Measurements from ENCODE around the gene ACBD6.

ACBD6 gene

GRCh38 chr1:180387413-180387812 is 115.0 kb downstream of the ACBD6 start:
- WGBS (ENCODE audit: insufficient coverage, insufficient read length): no CpG with 5 or more reads among the region's 1 CpG
- Histone ChIP-seq H3K27ac (ENCODE audit: low read length) (no peak overlapping the region), H3K36me3 (ENCODE audit: control insufficient read depth, insufficient read depth, low read length) (no peaks in the 10 kb centered on the region), H3K4me3 (ENCODE audit: low read length) (no peak overlapping the region), H3K27me3 (ENCODE audit: control insufficient read depth, insufficient read depth, low read length) (no peaks in the 10 kb centered on the region), H3K9me3 (ENCODE audit: control insufficient read depth, insufficient read depth, low read length) (no peaks in the 10 kb centered on the region), H3K4me1 (ENCODE audit: control insufficient read depth, insufficient read depth, low read length) (no peaks in the 10 kb centered on the region)
- no peak for DNase-seq (ENCODE audit: low read depth, low spot score)

GRCh38 chr1:180386745-180387367 is 115.5 kb downstream of the ACBD6 start:
- Histone ChIP-seq H3K27me3 (ENCODE audit: control insufficient read depth, insufficient read depth, low read length) (no peaks in the 10 kb centered on the region), H3K9me3 (ENCODE audit: control insufficient read depth, insufficient read depth, low read length) (no peaks in the 10 kb centered on the region), H3K27ac (ENCODE audit: low read length) (no peak overlapping the region), H3K36me3 (ENCODE audit: control insufficient read depth, insufficient read depth, low read length) (no peaks in the 10 kb centered on the region), H3K4me3 (ENCODE audit: low read length) (no peak overlapping the region), H3K4me1 (ENCODE audit: control insufficient read depth, insufficient read depth, low read length) (no peaks in the 10 kb centered on the region)
- no peak for DNase-seq (ENCODE audit: low read depth, low spot score)
- WGBS (ENCODE audit: insufficient coverage, insufficient read length): no CpG with 5 or more reads among the region's 4 CpGs

GRCh38 chr1:180385144-180385543 is 117.2 kb downstream of the ACBD6 start:
- Histone ChIP-seq H3K36me3 (ENCODE audit: control insufficient read depth, insufficient read depth, low read length) (no peaks in the 10 kb centered on the region), H3K9me3 (ENCODE audit: control insufficient read depth, insufficient read depth, low read length) (no peaks in the 10 kb centered on the region), H3K4me3 (ENCODE audit: low read length) (no peak overlapping the region), H3K27me3 (ENCODE audit: control insufficient read depth, insufficient read depth, low read length) (no peaks in the 10 kb centered on the region), H3K27ac (ENCODE audit: low read length) (no peak overlapping the region), H3K4me1 (ENCODE audit: control insufficient read depth, insufficient read depth, low read length) (no peaks in the 10 kb centered on the region)
- DNase-seq (ENCODE audit: low read depth, low spot score): no peak

- H3K4me1 ChIP-seq (ENCODE audit: control insufficient read depth, insufficient read depth, low read length): no peaks in the 10 kb centered on the region
- H3K36me3 ChIP-seq (ENCODE audit: control insufficient read depth, insufficient read depth, low read length): no peaks in the 10 kb centered on the region
- H3K27me3 ChIP-seq (ENCODE audit: control insufficient read depth, insufficient read depth, low read length): no peaks in the 10 kb centered on the region
- no peak for DNase-seq (ENCODE audit: low read depth, low spot score)
- no peak overlapping the region for H3K4me3 ChIP-seq (ENCODE audit: low read length)
- WGBS (ENCODE audit: insufficient coverage, insufficient read length): no CpG with 5 or more reads among the region's 3 CpGs
- H3K27ac ChIP-seq (ENCODE audit: low read length): no peak overlapping the region
- 0 out of 2 replicates have a peak, but pooled peaks cover 1% of the 10 kb centered on the region for H3K9me3 ChIP-seq (ENCODE audit: control insufficient read depth, insufficient read depth, low read length)
Measured at GRCh38 chr1:180384286-180385005, 117.9 kb downstream of the ACBD6 start.

GRCh38 chr1:180382326-180383115 is 119.9 kb downstream of the ACBD6 start:
- no peak for DNase-seq (ENCODE audit: low read depth, low spot score)
- Histone ChIP-seq H3K27me3 (ENCODE audit: control insufficient read depth, insufficient read depth, low read length) (no peaks in the 10 kb centered on the region), H3K27ac (ENCODE audit: low read length) (no peak overlapping the region), H3K36me3 (ENCODE audit: control insufficient read depth, insufficient read depth, low read length) (no peaks in the 10 kb centered on the region), H3K4me1 (ENCODE audit: control insufficient read depth, insufficient read depth, low read length) (no peaks in the 10 kb centered on the region), H3K4me3 (ENCODE audit: low read length) (no peak overlapping the region), H3K9me3 (ENCODE audit: control insufficient read depth, insufficient read depth, low read length) (0 out of 2 replicates have a peak, but pooled peaks cover 1% of the 10 kb centered on the region)
- no CpG with 5 or more reads among the region's 5 CpGs for WGBS (ENCODE audit: insufficient coverage, insufficient read length)

GRCh38 chr1:180381184-180381580 is 121.2 kb downstream of the ACBD6 start:
- Histone ChIP-seq H3K9me3 (ENCODE audit: control insufficient read depth, insufficient read depth, low read length) (0 out of 2 replicates have a peak, but pooled peaks cover 1% of the 10 kb centered on the region), H3K4me3 (ENCODE audit: low read length) (no peak overlapping the region), H3K27me3 (ENCODE audit: control insufficient read depth, insufficient read depth, low read length) (no peaks in the 10 kb centered on the region), H3K36me3 (ENCODE audit: control insufficient read depth, insufficient read depth, low read length) (no peaks in the 10 kb centered on the region), H3K4me1 (ENCODE audit: control insufficient read depth, insufficient read depth, low read length) (no peaks in the 10 kb centered on the region), H3K27ac (ENCODE audit: low read length) (no peak overlapping the region)
- no peak for DNase-seq (ENCODE audit: low read depth, low spot score)
- no CpG with 5 or more reads among the region's 4 CpGs for WGBS (ENCODE audit: insufficient coverage, insufficient read length)

GRCh38 chr1:180380259-180381183 is 121.9 kb downstream of the ACBD6 start:
- no peak overlapping the region for H3K27ac ChIP-seq (ENCODE audit: low read length)
- no peaks in the 10 kb centered on the region for H3K27me3 ChIP-seq (ENCODE audit: control insufficient read depth, insufficient read depth, low read length)
- no peaks in the 10 kb centered on the region for H3K36me3 ChIP-seq (ENCODE audit: control insufficient read depth, insufficient read depth, low read length)
- no CpG with 5 or more reads among the region's 3 CpGs for WGBS (ENCODE audit: insufficient coverage, insufficient read length)
- no peaks in the 10 kb centered on the region for H3K4me1 ChIP-seq (ENCODE audit: control insufficient read depth, insufficient read depth, low read length)
- 0 out of 2 replicates have a peak, but pooled peaks cover 1% of the 10 kb centered on the region for H3K9me3 ChIP-seq (ENCODE audit: control insufficient read depth, insufficient read depth, low read length)
- H3K4me3 ChIP-seq (ENCODE audit: low read length): no peak overlapping the region
- no peak for DNase-seq (ENCODE audit: low read depth, low spot score)

- H3K9me3 ChIP-seq (ENCODE audit: control insufficient read depth, insufficient read depth, low read length): 0 out of 2 replicates have a peak, but pooled peaks cover 1% of the 10 kb centered on the region
- H3K36me3 ChIP-seq (ENCODE audit: control insufficient read depth, insufficient read depth, low read length): no peaks in the 10 kb centered on the region
- no peak overlapping the region for H3K27ac ChIP-seq (ENCODE audit: low read length)
- H3K4me1 ChIP-seq (ENCODE audit: control insufficient read depth, insufficient read depth, low read length): no peaks in the 10 kb centered on the region
- no CpG with 5 or more reads among the region's 3 CpGs for WGBS (ENCODE audit: insufficient coverage, insufficient read length)
- DNase-seq (ENCODE audit: low read depth, low spot score): no peak
- no peaks in the 10 kb centered on the region for H3K27me3 ChIP-seq (ENCODE audit: control insufficient read depth, insufficient read depth, low read length)
- H3K4me3 ChIP-seq (ENCODE audit: low read length): no peak overlapping the region
Measured at GRCh38 chr1:180376800-180377199, 125.6 kb downstream of the ACBD6 start.

- Histone ChIP-seq H3K4me1 (ENCODE audit: control insufficient read depth, insufficient read depth, low read length) (no peaks in the 10 kb centered on the region), H3K27me3 (ENCODE audit: control insufficient read depth, insufficient read depth, low read length) (no peaks in the 10 kb centered on the region), H3K9me3 (ENCODE audit: control insufficient read depth, insufficient read depth, low read length) (0 out of 2 replicates have a peak, but pooled peaks cover 1% of the 10 kb centered on the region), H3K36me3 (ENCODE audit: control insufficient read depth, insufficient read depth, low read length) (no peaks in the 10 kb centered on the region), H3K4me3 (ENCODE audit: low read length) (no peak overlapping the region), H3K27ac (ENCODE audit: low read length) (no peak overlapping the region)
- no peak for DNase-seq (ENCODE audit: low read depth, low spot score)
- WGBS (ENCODE audit: insufficient coverage, insufficient read length): no CpG with 5 or more reads among the region's 1 CpG
Measured at GRCh38 chr1:180376253-180376652, 126.1 kb downstream of the ACBD6 start.

GRCh38 chr1:180372728-180373127 is 129.6 kb downstream of the ACBD6 start:
- H3K27ac ChIP-seq (ENCODE audit: low read length): no peak overlapping the region
- no CpG with 5 or more reads among the region's 4 CpGs for WGBS (ENCODE audit: insufficient coverage, insufficient read length)

More at GRCh38 chr1:180372728-180373127, 129.6 kb downstream of the ACBD6 start:
- Histone ChIP-seq H3K4me3 (ENCODE audit: low read length) (no peak overlapping the region), H3K36me3 (ENCODE audit: control insufficient read depth, insufficient read depth, low read length) (no peaks in the 10 kb centered on the region), H3K4me1 (ENCODE audit: control insufficient read depth, insufficient read depth, low read length) (no peaks in the 10 kb centered on the region), H3K27me3 (ENCODE audit: control insufficient read depth, insufficient read depth, low read length) (no peaks in the 10 kb centered on the region), H3K9me3 (ENCODE audit: control insufficient read depth, insufficient read depth, low read length) (no peaks in the 10 kb centered on the region)
- no peak for DNase-seq (ENCODE audit: low read depth, low spot score)

All from iPS DF 6.9 (cell line).